GM18517 (cell line): ENCODE measurements around the gene TACC3.

Source experiments
- ATAC-seq: cut with Tn5 transposase; IDR thresholded peaks from one replicate; pipeline ENCODE4 v1.9.1; 2021; ENCODE audit warnings: mild to moderate bottlenecking, moderate library complexity; ENCODE audit not compliant: unreplicated experiment

TACC3 gene

DNA sequence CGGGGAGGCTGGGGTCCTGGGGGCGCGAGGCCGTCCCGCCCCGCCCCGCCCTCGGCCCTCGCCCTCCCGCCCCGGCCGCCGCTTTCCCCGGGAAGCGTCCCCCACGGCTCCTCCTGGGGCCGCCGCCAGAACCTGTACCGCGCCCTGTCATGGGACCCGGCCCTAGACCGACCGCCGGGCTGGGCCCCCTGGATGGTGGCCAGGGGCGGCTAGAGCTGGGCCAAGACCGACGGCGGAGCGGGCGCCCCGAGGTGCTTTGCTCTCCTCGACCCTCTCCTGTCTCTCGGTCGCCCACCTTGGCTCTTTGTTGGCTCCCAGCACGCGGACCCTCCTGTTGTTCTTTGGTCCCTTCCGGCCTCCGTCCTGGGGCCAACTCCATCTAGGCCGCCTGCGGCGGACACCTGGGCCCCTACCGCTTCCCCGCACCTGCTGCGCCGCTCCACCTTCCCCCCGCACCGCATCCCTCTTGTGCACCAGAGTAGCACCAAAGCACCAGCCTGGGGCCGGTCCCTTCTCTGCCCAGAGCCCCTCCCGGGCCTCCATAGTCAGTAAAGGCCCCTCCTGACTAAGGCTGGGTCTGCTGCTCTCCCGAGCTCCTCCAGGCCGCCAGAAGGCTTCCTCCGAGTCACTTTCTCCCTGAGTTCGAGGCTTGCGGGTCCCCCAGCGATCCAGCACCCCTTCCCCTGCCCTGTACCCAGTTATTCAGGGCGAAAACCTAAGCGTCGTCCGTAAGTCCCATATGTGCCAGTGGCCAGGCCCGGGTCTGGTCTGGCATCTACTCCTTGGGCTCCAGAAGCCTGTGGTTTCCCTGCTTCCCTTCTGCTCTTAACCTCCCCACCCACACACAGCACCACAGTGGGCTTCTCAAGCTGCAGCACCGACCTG lies 587 bp downstream of the TACC3 start:
- ATAC-seq, result no peak

DNA sequence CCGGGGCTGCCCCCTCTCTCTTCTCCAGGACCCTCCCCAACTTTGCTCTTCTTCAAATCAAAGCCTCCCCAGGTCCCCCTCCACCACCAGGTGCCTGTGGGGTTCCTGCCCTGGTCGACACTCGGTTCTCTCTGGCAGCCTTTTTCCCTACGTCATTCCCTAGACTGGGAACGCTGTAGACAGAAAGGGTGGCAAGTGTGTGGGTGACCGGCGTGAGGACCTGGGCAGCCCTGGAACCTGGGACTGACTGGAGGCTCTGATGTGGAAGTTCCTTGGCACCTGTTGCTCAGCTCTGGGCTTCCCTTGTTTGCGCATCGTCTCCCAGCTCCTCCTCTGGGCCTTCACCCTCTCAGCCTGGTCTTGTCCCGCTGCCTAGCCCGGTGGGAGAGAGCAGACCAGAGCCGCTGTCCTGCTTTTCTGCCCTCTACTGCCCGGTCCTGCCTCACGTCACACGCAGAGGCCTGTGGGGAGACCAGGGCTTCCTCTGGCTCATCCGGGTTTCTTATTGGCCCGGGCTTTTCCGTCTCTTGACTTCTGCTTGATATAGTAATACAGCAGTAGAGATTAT lies 1.3 kb downstream of the TACC3 start:
- no peak for ATAC-seq

DNA sequence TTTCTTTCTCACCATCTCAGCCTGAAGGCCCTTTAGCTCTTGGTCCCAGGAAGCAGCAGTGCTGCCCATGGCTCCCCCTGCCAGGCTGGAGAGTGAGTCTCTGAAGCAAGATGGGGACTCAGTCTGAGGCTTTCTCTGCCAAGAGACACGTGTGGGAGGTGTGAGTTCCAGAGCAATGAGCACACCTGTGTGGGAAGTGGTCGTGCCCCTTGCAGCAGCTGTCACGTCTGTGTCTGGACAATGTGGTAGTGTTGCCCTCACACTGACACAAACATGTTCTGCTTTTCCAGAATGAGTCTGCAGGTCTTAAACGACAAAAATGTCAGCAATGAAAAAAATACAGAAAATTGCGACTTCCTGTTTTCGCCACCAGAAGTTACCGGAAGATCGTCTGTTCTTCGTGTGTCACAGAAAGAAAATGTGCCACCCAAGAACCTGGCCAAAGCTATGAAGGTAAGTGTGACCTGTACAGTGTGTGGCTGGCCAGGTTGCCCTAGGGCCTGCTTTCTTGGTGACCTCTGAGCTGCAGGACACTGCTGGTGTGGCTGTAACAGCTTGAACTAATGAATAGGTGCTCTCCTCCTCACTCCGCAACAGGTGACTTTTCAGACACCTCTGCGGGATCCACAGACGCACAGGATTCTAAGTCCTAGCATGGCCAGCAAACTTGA lies 1.9 kb downstream of the TACC3 start:
- ATAC-seq, result no peak

DNA sequence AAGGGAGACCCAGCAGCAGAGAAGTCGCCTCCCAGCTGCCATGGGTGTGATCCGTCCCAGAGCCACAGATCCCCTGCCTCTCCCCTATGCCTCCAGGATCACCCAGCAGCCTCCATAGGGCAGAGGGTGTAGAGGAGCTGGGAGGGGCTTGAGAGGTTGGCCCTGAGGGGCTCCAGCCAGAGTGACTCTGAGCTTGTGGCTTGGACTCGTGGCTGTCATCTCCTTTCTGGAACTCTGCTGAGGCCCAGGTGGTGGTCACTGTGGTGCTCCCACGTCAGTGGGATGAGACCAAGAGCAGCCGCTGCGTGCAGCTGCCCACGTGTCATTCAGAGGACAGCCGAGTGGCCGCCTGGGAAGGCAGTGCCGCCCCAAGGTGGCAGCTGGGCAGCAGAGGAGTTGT lies 4.2 kb downstream of the TACC3 start:
- ATAC-seq, result no peak

GRCh38 chr4:1726146-1726934 lies 5.0 kb downstream of the TACC3 start:
- ATAC-seq, result no peak

GRCh38 chr4:1727117-1728031 lies 6.1 kb downstream of the TACC3 start:
- ATAC-seq, result no peak

- no peak for ATAC-seq
Observed at GRCh38 chr4:1728061-1728980, 7.0 kb downstream of the TACC3 start.

- ATAC-seq, result no peak
Observed at GRCh38 chr4:1730532-1731135, 9.3 kb downstream of the TACC3 start.

DNA sequence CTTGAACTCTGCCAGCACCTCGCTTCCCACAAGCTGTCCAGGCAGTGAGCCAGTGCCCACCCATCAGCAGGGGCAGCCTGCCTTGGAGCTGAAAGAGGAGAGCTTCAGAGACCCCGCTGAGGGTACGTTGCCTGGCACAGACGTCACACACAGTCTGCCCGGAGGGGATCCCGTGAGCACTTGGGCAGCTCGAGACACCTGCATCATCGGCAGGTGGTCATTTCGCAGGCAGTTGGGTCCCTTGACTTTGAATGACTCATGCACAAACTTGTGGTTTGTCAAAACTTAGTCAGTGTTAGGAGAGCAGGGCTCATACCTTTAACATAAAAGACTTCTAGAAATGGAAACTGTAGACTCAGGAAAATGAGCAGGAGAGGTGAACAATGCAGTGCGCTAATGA lies 9.9 kb downstream of the TACC3 start:
- ATAC-seq, result no peak

DNA sequence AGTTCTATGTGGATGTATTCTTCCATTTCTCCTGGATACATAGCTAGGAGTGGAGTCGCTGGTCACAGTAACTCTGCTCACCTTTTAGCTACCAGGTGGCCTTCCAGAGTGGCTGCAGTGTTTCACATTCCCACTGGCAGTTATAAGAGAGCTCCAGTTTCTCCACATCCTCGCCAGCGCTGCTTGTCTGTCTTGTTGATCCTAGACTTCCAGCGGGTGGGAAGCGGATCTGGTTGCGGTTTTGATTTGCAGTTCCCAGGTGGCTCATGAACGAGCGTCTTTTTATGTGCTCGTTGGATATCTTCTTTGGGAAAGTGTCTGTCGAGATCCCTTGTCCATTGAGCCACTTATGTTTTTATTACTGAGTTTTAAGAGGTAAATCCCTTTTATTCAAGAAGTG lies 11.6 kb downstream of the TACC3 start:
- ATAC-seq, result no peak

DNA sequence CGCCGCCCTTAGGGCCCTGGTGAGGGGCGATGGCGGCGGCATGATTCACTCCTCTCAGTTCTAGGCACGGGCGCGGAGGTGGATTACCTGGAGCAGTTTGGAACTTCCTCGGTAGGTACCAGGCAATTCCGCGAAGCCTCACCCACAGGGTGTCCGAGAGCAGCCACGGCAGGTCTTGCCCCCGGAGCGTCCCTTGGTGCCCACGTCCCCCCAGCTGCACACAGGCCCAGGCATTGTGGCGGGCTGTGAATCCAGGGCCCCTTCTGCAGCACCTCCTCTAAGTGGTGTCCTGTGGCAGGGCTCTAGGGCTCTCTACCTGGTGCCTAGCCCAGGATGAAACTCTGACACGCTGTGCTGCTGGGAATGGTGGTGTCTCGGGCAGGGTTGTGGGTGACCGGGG lies 13.9 kb downstream of the TACC3 start:
- no peak for ATAC-seq

DNA sequence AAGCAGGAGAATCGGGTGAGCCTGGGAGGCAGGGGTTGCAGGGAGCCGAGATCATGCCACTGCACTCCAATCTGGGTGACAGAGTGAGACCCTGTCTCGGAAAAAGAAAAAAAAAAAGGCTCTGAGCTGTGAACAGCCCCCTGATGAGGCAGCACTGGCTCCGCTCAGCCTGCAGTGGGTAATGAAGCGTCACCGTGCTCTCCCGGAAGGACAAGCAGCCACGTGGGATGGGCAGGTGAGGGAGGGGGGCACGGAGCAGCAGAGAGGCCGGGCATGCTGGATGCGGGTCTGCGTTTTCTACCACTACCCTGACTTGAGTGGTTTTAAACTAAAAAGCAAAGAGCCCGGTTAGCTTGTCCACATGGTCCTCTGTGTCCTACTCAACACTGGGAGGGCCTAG lies 15.5 kb downstream of the TACC3 start:
- ATAC-seq, result no peak

- ATAC-seq, result no peak
Observed at GRCh38 chr4:1737666-1738065, 16.3 kb downstream of the TACC3 start.

GRCh38 chr4:1738410-1738809 lies 17.1 kb downstream of the TACC3 start:
- ATAC-seq, result no peak

GRCh38 chr4:1739358-1739757 lies 18.0 kb downstream of the TACC3 start:
- ATAC-seq, result no peak

- ATAC-seq, result no peak
Observed at GRCh38 chr4:1740021-1740545, 18.8 kb downstream of the TACC3 start.

- no peak for ATAC-seq
Observed at GRCh38 chr4:1741208-1741607, 19.9 kb downstream of the TACC3 start.

DNA sequence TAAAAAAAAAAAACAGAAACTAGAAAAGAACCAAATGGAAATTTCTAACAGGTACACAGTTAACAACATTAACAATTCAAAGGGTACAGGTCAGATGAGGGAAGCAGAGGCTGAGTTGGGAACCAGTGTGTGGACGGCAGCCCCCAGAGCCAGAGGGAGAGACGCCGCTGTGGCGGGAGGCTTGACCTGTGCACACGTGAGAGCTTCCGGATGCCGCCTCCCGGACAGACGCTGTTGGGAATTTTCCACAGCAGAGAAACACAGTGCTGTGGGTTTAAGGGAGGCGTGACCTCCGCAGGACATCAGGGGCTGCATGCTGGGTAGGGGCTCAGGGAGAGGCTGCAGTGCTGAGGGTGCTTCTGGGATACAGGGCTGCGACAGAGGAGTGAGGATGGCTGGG lies 22.2 kb downstream of the TACC3 start:
- ATAC-seq, result no peak

GRCh38 chr4:1743975-1744374 lies 22.7 kb downstream of the TACC3 start:
- no peak for ATAC-seq
